GM23338 (cell line): ENCODE measurements around the gene ARPC1A. TPM values are rescaled to one million over a fixed set of nuclear protein-coding genes. Genes with fewer than 3 reads are reported as not detected.

Experiments
- ATAC-seq: fragments of 200-7000 bp; cut with Tn5 transposase; 3 replicates; pipeline ENCODE4 v1.9.1; 2020
- DNase-seq: peaks from one replicate; pipeline ENCODE4 v3.0.0-alpha.2; 2015; ENCODE audit warnings: low spot score
- H2AFZ ChIP-seq: fragments of 200-600 bp; sonication (generic); 2 replicates; pipeline ENCODE4 v1.8.0; 2016; ENCODE audit warnings: antibody characterized with exemption, mild to moderate bottlenecking, moderate library complexity
- H3F3A ChIP-seq: fragments of 200-600 bp; sonication (generic); replicated peaks from 2 replicates; pipeline ENCODE4 v1.8.0; 2017; ENCODE audit warnings: antibody characterized with exemption, mixed run types, low read depth
- H3K27ac ChIP-seq: fragments of 200-600 bp; sonication (generic); 2 replicates; pipeline ENCODE4 v1.6.1; 2016; ENCODE audit warnings: low read depth
- H3K27me3 ChIP-seq: fragments of 200-600 bp; sonication (generic); 2 replicates; pipeline ENCODE4 v1.8.0; 2016; ENCODE audit warnings: mild to moderate bottlenecking, mixed run types, moderate library complexity; ENCODE audit not compliant: insufficient read depth
- H3K36me3 ChIP-seq: fragments of 200-600 bp; sonication (generic); 2 replicates; pipeline ENCODE4 v1.8.0; 2016; ENCODE audit warnings: mild to moderate bottlenecking; ENCODE audit not compliant: insufficient read depth
- H3K4me1 ChIP-seq: fragments of 200-600 bp; sonication (generic); 2 replicates; pipeline ENCODE4 v1.8.0; 2016; ENCODE audit warnings: mild to moderate bottlenecking, moderate library complexity; ENCODE audit not compliant: insufficient read depth
- H3K4me2 ChIP-seq: fragments of 200-600 bp; sonication (generic); 2 replicates; pipeline ENCODE4 v1.7.1; 2017; ENCODE audit warnings: mixed run types
- H3K4me3 ChIP-seq: fragments of 200-600 bp; sonication (generic); 2 replicates; pipeline ENCODE4 v1.6.1; 2016; ENCODE audit warnings: mixed run types
- H3K79me2 ChIP-seq: fragments of 200-600 bp; sonication (generic); replicated peaks from 2 replicates; pipeline ENCODE4 v1.8.0; 2017; ENCODE audit warnings: mild to moderate bottlenecking; ENCODE audit not compliant: insufficient read depth
- H3K9me2 ChIP-seq: fragments of 200-600 bp; sonication (generic); 2 replicates; pipeline ENCODE4 v1.8.0; 2017; ENCODE audit not compliant: insufficient read depth
- H4K20me1 ChIP-seq: fragments of 200-600 bp; sonication (generic); replicated peaks from 2 replicates; pipeline ENCODE4 v1.8.0; 2017; ENCODE audit warnings: mild to moderate bottlenecking; ENCODE audit not compliant: insufficient read depth
- H3K27ac Mint-ChIP-seq: 2 replicates; pipeline ENCODE4 v1.8.0; 2020; ENCODE audit warnings: inconsistent platforms, mild to moderate bottlenecking, moderate library complexity, mixed read lengths
- H3K27me3 Mint-ChIP-seq: 3 replicates; pipeline ENCODE4 v1.8.0; 2022; ENCODE audit warnings: low read depth, mild to moderate bottlenecking, moderate library complexity, mixed read lengths, inconsistent platforms; ENCODE audit not compliant: insufficient read depth, poor library complexity
- H3K36me3 Mint-ChIP-seq: 3 replicates; pipeline ENCODE4 v1.8.0; 2021; ENCODE audit warnings: low read depth, mild to moderate bottlenecking, inconsistent platforms, moderate library complexity, mixed read lengths
- H3K4me1 Mint-ChIP-seq: 3 replicates; pipeline ENCODE4 v1.8.0; 2020; ENCODE audit warnings: mild to moderate bottlenecking, inconsistent platforms, mixed read lengths
- H3K4me3 Mint-ChIP-seq: 3 replicates; pipeline ENCODE4 v1.8.0; 2021; ENCODE audit warnings: moderate library complexity, mild to moderate bottlenecking, inconsistent platforms, mixed read lengths
- H3K9me3 Mint-ChIP-seq: 3 replicates; pipeline ENCODE4 v1.8.0; 2020; ENCODE audit warnings: moderate library complexity, mild to moderate bottlenecking, inconsistent platforms, mixed read lengths
- CREB1 ChIP-seq: fragments of 250-450 bp; sonication (Bioruptor Pico); IDR thresholded peaks from 2 replicates; pipeline ENCODE4 v1.5.0; 2020; ENCODE audit warnings: low read depth, mild to moderate bottlenecking, moderate library complexity
- ETS1 ChIP-seq: IDR thresholded peaks from 2 replicates; pipeline ENCODE4 v1.6.1; 2016; ENCODE audit warnings: antibody characterized with exemption
- EZH2 ChIP-seq: fragments of 200-600 bp; sonication (generic); IDR thresholded peaks from one replicate; pipeline ENCODE4 v1.8.0; 2017; ENCODE audit warnings: antibody characterized with exemption, mild to moderate bottlenecking, low read depth; ENCODE audit not compliant: unreplicated experiment
- EZH2phosphoT487 ChIP-seq: fragments of 200-600 bp; sonication (generic); IDR thresholded peaks from one replicate; pipeline ENCODE4 v1.8.1; 2018; ENCODE audit warnings: antibody characterized with exemption; ENCODE audit not compliant: unreplicated experiment
- JUNB ChIP-seq: IDR thresholded peaks from one replicate; pipeline ENCODE4 v1.6.1; 2016; ENCODE audit warnings: antibody characterized with exemption; ENCODE audit not compliant: unreplicated experiment
- NANOG ChIP-seq: IDR thresholded peaks from 2 replicates; pipeline ENCODE4 v1.6.1; 2016; ENCODE audit warnings: antibody characterized with exemption, borderline replicate concordance
- POLR2AphosphoS5 ChIP-seq: IDR thresholded peaks from 2 replicates; pipeline ENCODE4 v1.6.1; 2016; ENCODE audit warnings: antibody characterized with exemption, low read depth
- STAT1 ChIP-seq: IDR thresholded peaks from one replicate; pipeline ENCODE4 v1.6.1; 2016; ENCODE audit warnings: antibody characterized with exemption; ENCODE audit not compliant: unreplicated experiment
- ZNF114 ChIP-seq: fragments of 250-450 bp; sonication (Bioruptor Pico); IDR thresholded peaks from 2 replicates; pipeline ENCODE4 v1.5.0; 2020; ENCODE audit warnings: mild to moderate bottlenecking, moderate library complexity
- ZNF331 ChIP-seq: fragments of 250-450 bp; sonication (Bioruptor Pico); IDR thresholded peaks from 2 replicates; pipeline ENCODE4 v1.5.0; 2020; ENCODE audit warnings: low read depth, mild to moderate bottlenecking, moderate library complexity
- ZNF462 ChIP-seq: fragments of 250-450 bp; sonication (Bioruptor Pico); IDR thresholded peaks from 2 replicates; pipeline ENCODE4 v1.5.0; 2020; ENCODE audit warnings: mild to moderate bottlenecking, moderate library complexity
- polyA plus RNA-seq: library from polyadenylated mRNA; unstranded; fragments of >200 nt; fragmentation: Nextera tagmentation; extraction: Ambion mirVana; gene quantifications from 2 replicates; pipeline ENCODE4 v1.2.1, GENCODE V29; 2016
- total RNA-seq: library from RNA; depleted of rRNA; stranded (reverse); fragments of >200 nt; shearing (Covaris generic); gene quantifications from 2 replicates; pipeline ENCODE4 v1.2.3, GENCODE V29; 2014

The ARPC1A gene
- total and polyA plus RNA-seq, 2 experiments from 2014 or later = 108 to 210 TPM

GRCh38 chr7:99374111-99375064 is 48.7 kb downstream of the ARPC1A start, which contains the start of gene ARPC1B:
TSS of gene ARPC1B (plus strand) at chr7:99374730. CDS start at chr7:99385715, 10,985 bp downstream.
- peak within 1 kb of the TSS; percentile 87 for H2AFZ ChIP-seq
- Mint-ChIP-seq H3K4me3 (peak within 1 kb of the TSS; percentile 77), H3K9me3 (no peaks in the 10 kb centered on the region), H3K4me1 (peaks cover 7% of the 10 kb centered on the region), H3K36me3 (peaks cover 12% of the 10 kb centered on the region), H3K27me3 (peaks cover 14% of the 10 kb centered on the region), H3K27ac (no peak within 1 kb of the TSS; the same call in 1 of the 2 replicates)
- H3K4me3 ChIP-seq = peak within 1 kb of the TSS; percentile 90
- H3F3A ChIP-seq = 0 out of 2 replicates have a peak, but pooled peaks cover 6% of the 10 kb centered on the region
- H3K27me3 ChIP-seq = no peaks in the 10 kb centered on the region
- DNase-seq (peak; percentile 87), ATAC-seq (peak; percentile 76)
- peaks cover 21% of the 10 kb centered on the region for H4K20me1 ChIP-seq
- H3K79me2 ChIP-seq = peaks cover 21% of the 10 kb centered on the region
- H3K9me2 ChIP-seq = no peaks in the 10 kb centered on the region
- peak within 1 kb of the TSS; percentile 87 for H3K4me2 ChIP-seq
- H3K36me3 ChIP-seq = no peaks in the 10 kb centered on the region
- H3K4me1 ChIP-seq = 0 out of 2 replicates have a peak, but pooled peaks cover 1% of the 10 kb centered on the region
- H3K27ac ChIP-seq = 0 out of 2 replicates have a peak within 1 kb of the TSS, but pooled peaks have one; percentile 50
- TF ChIP-seq STAT1 (no peak), POLR2AphosphoS5 (peak; percentile 92), NANOG (no peak), EZH2 (no peak), EZH2phosphoT487 (no peak), JUNB (no peak), ZNF114 (CRISPR knock-in tag) (no peak)

GRCh38 chr7:99375070-99375807 is 49.5 kb downstream of the ARPC1A start:
- Histone ChIP-seq H3K9me2 (no peaks in the 10 kb centered on the region), H3K36me3 (no peaks in the 10 kb centered on the region), H3K27ac (no peak overlapping the region), H3K4me3 (peak overlapping the region; percentile 90), H2AFZ (0 out of 2 replicates have a peak overlapping the region, but pooled peaks have one; percentile 7), H3K4me1 (0 out of 2 replicates have a peak, but pooled peaks cover 10% of the 10 kb centered on the region), H3K27me3 (no peaks in the 10 kb centered on the region), H3K79me2 (peaks cover 21% of the 10 kb centered on the region), H3F3A (0 out of 2 replicates have a peak, but pooled peaks cover 6% of the 10 kb centered on the region), H4K20me1 (peaks cover 24% of the 10 kb centered on the region), H3K4me2 (peak overlapping the region; percentile 87)
- no peaks in the 10 kb centered on the region for H3K9me3 Mint-ChIP-seq
- peaks cover 16% of the 10 kb centered on the region for H3K4me1 Mint-ChIP-seq
- H3K36me3 Mint-ChIP-seq = peaks cover 12% of the 10 kb centered on the region
- DNase-seq = peak; percentile 71
- ATAC-seq = peak; percentile 66
- no peak overlapping the region for H3K27ac Mint-ChIP-seq
- H3K4me3 Mint-ChIP-seq = peak overlapping the region; percentile 67; the same call in 2 of the 3 replicates
- H3K27me3 Mint-ChIP-seq = peaks cover 15% of the 10 kb centered on the region
- no peak for TF ChIP-seq CREB1 (CRISPR knock-in tag)
- TF ChIP-seq ZNF114 (CRISPR knock-in tag) = no peak
- TF ChIP-seq ETS1 = no peak
- TF ChIP-seq POLR2AphosphoS5 = no peak
- no peak for TF ChIP-seq ZNF462 (CRISPR knock-in tag)
- TF ChIP-seq ZNF331 = no peak
- no peak for TF ChIP-seq EZH2
- TF ChIP-seq STAT1 = no peak
